IPS-18a (cell line): ENCODE measurements around the gene PPP4R3A.
A peak's percentile ranks its signal among the peaks of the same experiment; 100 is the strongest.
"Not testable (repeated sequence)": the region's sequence is repeated elsewhere in the genome, so short reads cannot be mapped to it uniquely, and the experiment has no call there.

ENCODE experiments used
- H3K27ac ChIP-seq: one replicate; pipeline ENCODE4 v1.5.1; 2013; ENCODE audit warnings: low read length
- H3K27me3 ChIP-seq: one replicate; pipeline ENCODE4 v1.6.1; 2013; ENCODE audit warnings: mild to moderate bottlenecking, low read length; ENCODE audit not compliant: control insufficient read depth, insufficient read depth
- H3K36me3 ChIP-seq: one replicate; pipeline ENCODE4 v1.6.1; 2013; ENCODE audit warnings: low read depth, low read length; ENCODE audit not compliant: control insufficient read depth
- H3K4me1 ChIP-seq: one replicate; pipeline ENCODE4 v1.6.1; 2013; ENCODE audit warnings: low read depth, low read length; ENCODE audit not compliant: control insufficient read depth
- H3K4me3 ChIP-seq: one replicate; pipeline ENCODE4 v1.5.1; 2013; ENCODE audit warnings: low read length
- H3K9ac ChIP-seq: one replicate; pipeline ENCODE4 v1.6.1; 2013; ENCODE audit warnings: mild to moderate bottlenecking, low read length, moderate library complexity
- H3K9me3 ChIP-seq: one replicate; pipeline ENCODE4 v1.6.1; 2013; ENCODE audit warnings: low read depth, low read length; ENCODE audit not compliant: control insufficient read depth

PPP4R3A gene

GRCh38 chr14:91501951-91502930 is 7.9 kb downstream of the PPP4R3A start:
- Histone ChIP-seq H3K4me1 (no peaks in the 10 kb centered on the region), H3K4me3 (no peak overlapping the region), H3K36me3 (peaks cover 20% of the 10 kb centered on the region), H3K27me3 (no peaks in the 10 kb centered on the region), H3K9ac (no peak overlapping the region), H3K9me3 (no peaks in the 10 kb centered on the region), H3K27ac (no peak overlapping the region)

GRCh38 chr14:91501348-91501747 is 8.8 kb downstream of the PPP4R3A start:
- Histone ChIP-seq H3K4me3 (no peak overlapping the region), H3K9ac (no peak overlapping the region), H3K27ac (no peak overlapping the region), H3K27me3 (no peaks in the 10 kb centered on the region), H3K9me3 (no peaks in the 10 kb centered on the region), H3K36me3 (peaks cover 13% of the 10 kb centered on the region), H3K4me1 (peaks cover 3% of the 10 kb centered on the region)

- Histone ChIP-seq H3K27me3 (no peaks in the 10 kb centered on the region), H3K27ac (no peak overlapping the region), H3K9ac (no peak overlapping the region), H3K4me1 (peaks cover 3% of the 10 kb centered on the region), H3K4me3 (no peak overlapping the region), H3K9me3 (no peaks in the 10 kb centered on the region), H3K36me3 (peaks cover 5% of the 10 kb centered on the region)
Measured at GRCh38 chr14:91496790-91497189, 13.3 kb downstream of the PPP4R3A start.

GRCh38 chr14:91494392-91495065 is 15.6 kb downstream of the PPP4R3A start:
- H3K36me3 ChIP-seq: peaks cover 11% of the 10 kb centered on the region
- not testable (repeated sequence) for H3K4me3 ChIP-seq, H3K27me3 ChIP-seq, H3K9ac ChIP-seq, H3K4me1 ChIP-seq, H3K9me3 ChIP-seq, H3K27ac ChIP-seq

GRCh38 chr14:91493169-91493568 is 16.9 kb downstream of the PPP4R3A start:
- Histone ChIP-seq H3K4me1 (peaks cover 3% of the 10 kb centered on the region), H3K9me3 (no peaks in the 10 kb centered on the region), H3K36me3 (peaks cover 20% of the 10 kb centered on the region), H3K27me3 (no peaks in the 10 kb centered on the region), H3K9ac (no peak overlapping the region), H3K27ac (no peak overlapping the region), H3K4me3 (no peak overlapping the region)

- no peaks in the 10 kb centered on the region for H3K9me3 ChIP-seq
- peaks cover 6% of the 10 kb centered on the region for H3K4me1 ChIP-seq
- H3K36me3 ChIP-seq: peaks cover 80% of the 10 kb centered on the region
- no peak overlapping the region for H3K4me3 ChIP-seq
- peak overlapping the region; percentile 28 for H3K27ac ChIP-seq
- H3K9ac ChIP-seq: no peak overlapping the region
- H3K27me3 ChIP-seq: no peaks in the 10 kb centered on the region
Measured at GRCh38 chr14:91484744-91485143, 25.4 kb downstream of the PPP4R3A start.

GRCh38 chr14:91484186-91484585 is 25.9 kb downstream of the PPP4R3A start:
- no peak overlapping the region for H3K27ac ChIP-seq
- no peaks in the 10 kb centered on the region for H3K27me3 ChIP-seq
- H3K9ac ChIP-seq: no peak overlapping the region
- H3K4me1 ChIP-seq: peaks cover 6% of the 10 kb centered on the region
- H3K36me3 ChIP-seq: peaks cover 82% of the 10 kb centered on the region
- no peak overlapping the region for H3K4me3 ChIP-seq
- no peaks in the 10 kb centered on the region for H3K9me3 ChIP-seq

- peaks cover 90% of the 10 kb centered on the region for H3K36me3 ChIP-seq
- H3K27me3 ChIP-seq: no peaks in the 10 kb centered on the region
- no peak overlapping the region for H3K4me3 ChIP-seq
- peaks cover 6% of the 10 kb centered on the region for H3K4me1 ChIP-seq
- no peak overlapping the region for H3K27ac ChIP-seq
- H3K9me3 ChIP-seq: no peaks in the 10 kb centered on the region
- H3K9ac ChIP-seq: no peak overlapping the region
Measured at GRCh38 chr14:91482263-91483013, 27.7 kb downstream of the PPP4R3A start.

- Histone ChIP-seq H3K4me3 (no peak overlapping the region), H3K9ac (no peak overlapping the region), H3K27ac (no peak overlapping the region), H3K4me1 (no peaks in the 10 kb centered on the region), H3K9me3 (no peaks in the 10 kb centered on the region), H3K36me3 (peaks cover 96% of the 10 kb centered on the region), H3K27me3 (no peaks in the 10 kb centered on the region)
Measured at GRCh38 chr14:91477388-91477787, 32.7 kb downstream of the PPP4R3A start.

GRCh38 chr14:91473046-91473445 is 37.1 kb downstream of the PPP4R3A start:
- Histone ChIP-seq H3K27ac (no peak overlapping the region), H3K9me3 (no peaks in the 10 kb centered on the region), H3K4me3 (no peak overlapping the region), H3K9ac (no peak overlapping the region), H3K27me3 (no peaks in the 10 kb centered on the region), H3K4me1 (no peaks in the 10 kb centered on the region), H3K36me3 (peaks cover 94% of the 10 kb centered on the region)

- Histone ChIP-seq H3K27ac (no peak overlapping the region), H3K36me3 (peaks cover 95% of the 10 kb centered on the region), H3K27me3 (no peaks in the 10 kb centered on the region), H3K4me1 (no peaks in the 10 kb centered on the region), H3K4me3 (no peak overlapping the region), H3K9me3 (no peaks in the 10 kb centered on the region), H3K9ac (no peak overlapping the region)
Measured at GRCh38 chr14:91470216-91470615, 39.9 kb downstream of the PPP4R3A start.
